CD14-positive monocyte (primary cell): ENCODE results near the gene ATP8A1. TPM values are rescaled to one million over a fixed set of nuclear protein-coding genes. Genes with fewer than 3 reads are reported as not detected.

Experiments
- DNase-seq, 3 donors: peaks; one replicate each; pipeline ENCODE4 v3.0.0-alpha.2; 2011 to 2022
- H2AFZ ChIP-seq: 2 replicates; pipeline ENCODE4 v1.6.0; 2012; ENCODE audit warnings: mild to moderate bottlenecking, low read depth, low read length, inconsistent platforms; ENCODE audit not compliant: insufficient read depth, poor library complexity, severe bottlenecking
- H3K27ac ChIP-seq, 2 donors: 1 replicate in 1 of 2; 2 replicates in 1 of 2; pipeline ENCODE4 v1.5.1; 2012 to 2013; ENCODE audit warnings: low read length in 2 of 2, control low read depth in 1 of 2, inconsistent platforms in 1 of 2, low read depth in 1 of 2, mild to moderate bottlenecking in 1 of 2
- H3K27me3 ChIP-seq, 2 donors: one replicate each; pipeline versions ENCODE4 v1.6.0 to v1.6.1; 2011 to 2013; ENCODE audit warnings: low read length in 2 of 2; ENCODE audit not compliant: control insufficient read depth in 2 of 2, insufficient read depth in 2 of 2
- H3K36me3 ChIP-seq, 2 donors: replicated peaks in 1 of 2; 1 replicate in 1 of 2; 2 replicates in 1 of 2; pipeline versions ENCODE4 v1.5.1 to v1.6.1; 2012 to 2013; ENCODE audit warnings: low read length in 2 of 2, control low read depth in 1 of 2, inconsistent platforms in 1 of 2, mild to moderate bottlenecking in 1 of 2; ENCODE audit not compliant: insufficient read depth in 2 of 2, control insufficient read depth in 1 of 2
- H3K4me1 ChIP-seq, 2 donors: 1 replicate in 1 of 2; 2 replicates in 1 of 2; pipeline versions ENCODE4 v1.5.1 to v1.6.1; 2012 to 2013; ENCODE audit warnings: low read length in 2 of 2, control low read depth in 1 of 2, inconsistent platforms in 1 of 2, mild to moderate bottlenecking in 1 of 2, moderate library complexity in 1 of 2; ENCODE audit not compliant: insufficient read depth in 2 of 2, control insufficient read depth in 1 of 2
- H3K4me2 ChIP-seq: replicated peaks from 2 replicates; pipeline ENCODE3; 2012; ENCODE audit warnings: low read length, moderate library complexity, mild to moderate bottlenecking; ENCODE audit not compliant: poor library complexity, severe bottlenecking; ENCODE audit errors: extremely low read depth
- H3K4me3 ChIP-seq, 3 experiments: fragments of 200-600 bp in 1 of 3; sonication (generic) in 1 of 3; replicated peaks in 1 of 3; 1 replicate in 2 of 3; 2 replicates in 1 of 3; pipeline ENCODE4 v1.5.1; 2011 to 2013; ENCODE audit warnings: low read length in 3 of 3, mild to moderate bottlenecking in 3 of 3, control low read depth in 2 of 3, low read depth in 2 of 3, inconsistent platforms in 1 of 3, moderate library complexity in 1 of 3
- H3K79me2 ChIP-seq: 2 replicates; pipeline ENCODE4 v1.6.0; 2012; ENCODE audit warnings: mild to moderate bottlenecking, control low read depth, inconsistent platforms, low read length, moderate library complexity; ENCODE audit not compliant: insufficient read depth
- H3K9ac ChIP-seq: 2 replicates; pipeline ENCODE4 v1.6.0; 2017; ENCODE audit warnings: low read length, mild to moderate bottlenecking; ENCODE audit not compliant: insufficient read depth, poor library complexity, severe bottlenecking
- H3K9me3 ChIP-seq, 2 donors: replicated peaks in 1 of 2; 1 replicate in 1 of 2; 2 replicates in 1 of 2; pipeline versions ENCODE4 v1.5.1 to v1.6.1; 2012 to 2013; ENCODE audit warnings: low read length in 2 of 2, control low read depth in 1 of 2; ENCODE audit not compliant: control insufficient read depth in 1 of 2, insufficient read depth in 1 of 2
- H4K20me1 ChIP-seq: 2 replicates; pipeline ENCODE4 v1.6.0; 2012; ENCODE audit warnings: mild to moderate bottlenecking, low read length, control low read depth, moderate library complexity; ENCODE audit not compliant: insufficient read depth
- H3K27ac Mint-ChIP-seq, 7 donors: one replicate each; pipeline ENCODE4 v1.8.0; 2020; ENCODE audit warnings: mild to moderate bottlenecking in 7 of 7, mixed read lengths in 7 of 7, moderate library complexity in 6 of 7, inconsistent platforms in 2 of 7
- H3K27me3 Mint-ChIP-seq, 3 donors: one replicate each; pipeline ENCODE4 v1.8.0; 2021 to 2022; ENCODE audit warnings: low read depth in 3 of 3, mild to moderate bottlenecking in 3 of 3, mixed read lengths in 3 of 3, moderate library complexity in 3 of 3, inconsistent platforms in 1 of 3
- H3K36me3 Mint-ChIP-seq, 2 donors: one replicate each; pipeline ENCODE4 v1.8.0; 2020; ENCODE audit warnings: mixed read lengths in 2 of 2, inconsistent platforms in 1 of 2, mild to moderate bottlenecking in 1 of 2
- H3K4me1 Mint-ChIP-seq: one replicate; pipeline ENCODE4 v1.8.0; 2020; ENCODE audit warnings: mild to moderate bottlenecking, mixed read lengths
- H3K4me3 Mint-ChIP-seq, 2 donors: one replicate each; pipeline ENCODE4 v1.8.0; 2020; ENCODE audit warnings: mild to moderate bottlenecking in 2 of 2, mixed read lengths in 2 of 2, moderate library complexity in 1 of 2
- H3K9me3 Mint-ChIP-seq, 7 donors: one replicate each; pipeline ENCODE4 v1.8.0; 2020 to 2022; ENCODE audit warnings: mixed read lengths in 7 of 7, mild to moderate bottlenecking in 6 of 7, moderate library complexity in 6 of 7, inconsistent platforms in 2 of 7
- WGBS: methylation state at CpG from one replicate; pipeline ENCODE4 v1.1.5; 2013; ENCODE audit warnings: missing lambda C conversion rate; ENCODE audit not compliant: insufficient coverage; 5-methylcytosine and 5-hydroxymethylcytosine counted together
- intact Hi-C, 2 donors: fragments of 100-400 bp; cut with micrococcal nuclease; formaldehyde crosslinking; loops; one replicate each; pipeline versions ENCODE4 v1.15.0 to v1.15.1; 2023
- polyA plus RNA-seq, 3 donors: library from polyadenylated mRNA; depleted of rRNA in 1 of 3; unstranded in 2 of 3; stranded (reverse) in 1 of 3; fragments of 300-500 nt in 2 of 3; fragments of >200 nt in 1 of 3; fragmentation: Illumina TruSeq in 2 of 3; gene quantifications; 1 replicate in 2 of 3; 2 replicates in 1 of 3; pipeline ENCODE4 v1.2.3, GENCODE V29; 2012 to 2021
- TF ChIP-seq, protein P1 (sequence below): fragments of 200-600 bp; IDR thresholded peaks from one replicate; pipeline ENCODE4 v1.8.0; 2022; ENCODE audit warnings: antibody characterized with exemption, mild to moderate bottlenecking

ATP8A1 gene
- polyA plus RNA-seq, 3 donors, result 2.2 to 10.8 (median 3.2) TPM

DNA sequence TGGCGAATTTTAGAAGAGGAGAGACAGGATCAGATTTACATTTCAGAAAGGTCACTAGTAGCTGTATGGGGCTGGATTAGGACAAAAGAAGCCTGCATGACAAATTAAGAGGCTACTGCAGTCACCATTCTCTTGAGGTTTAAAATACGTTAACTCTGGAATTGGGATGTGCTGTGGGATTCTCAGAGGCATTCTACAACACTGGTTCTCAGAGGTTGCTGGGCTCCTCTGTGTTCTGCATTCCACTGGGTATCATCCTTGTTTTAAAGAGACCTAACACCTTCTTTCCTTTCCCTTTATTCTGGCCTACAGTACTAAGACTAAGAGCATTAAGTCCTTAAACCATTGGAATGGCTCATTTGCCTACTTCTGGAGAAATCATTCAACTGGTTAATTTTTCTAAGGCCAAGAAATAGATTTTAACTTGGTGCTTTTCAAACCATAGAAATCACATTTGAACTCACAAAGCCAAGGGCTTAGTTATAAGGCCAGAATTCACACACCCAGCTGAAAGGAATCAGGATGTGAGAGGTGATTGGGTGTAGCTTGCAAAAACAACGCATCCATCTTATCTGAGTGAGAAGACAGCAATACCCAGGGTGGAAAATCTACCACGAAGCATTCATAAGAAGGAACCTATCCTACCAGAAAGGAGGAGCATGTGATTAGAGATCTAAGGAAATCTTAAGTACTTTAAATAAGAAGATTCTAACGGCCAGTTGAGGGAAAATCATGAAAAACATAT is 143.0 kb downstream of the ATP8A1 start:
- H3K36me3 ChIP-seq, result no peaks in the 10 kb centered on the region
- H3K9me3 ChIP-seq, result no peaks in the 10 kb centered on the region
- no peaks in the 10 kb centered on the region for H3K79me2 ChIP-seq
- DNase-seq, result no peak
- no peak overlapping the region for H3K4me3 Mint-ChIP-seq
- no peaks in the 10 kb centered on the region for H3K4me1 Mint-ChIP-seq
- intact Hi-C loops, result no loop called here
- TF ChIP-seq, protein P1, sequence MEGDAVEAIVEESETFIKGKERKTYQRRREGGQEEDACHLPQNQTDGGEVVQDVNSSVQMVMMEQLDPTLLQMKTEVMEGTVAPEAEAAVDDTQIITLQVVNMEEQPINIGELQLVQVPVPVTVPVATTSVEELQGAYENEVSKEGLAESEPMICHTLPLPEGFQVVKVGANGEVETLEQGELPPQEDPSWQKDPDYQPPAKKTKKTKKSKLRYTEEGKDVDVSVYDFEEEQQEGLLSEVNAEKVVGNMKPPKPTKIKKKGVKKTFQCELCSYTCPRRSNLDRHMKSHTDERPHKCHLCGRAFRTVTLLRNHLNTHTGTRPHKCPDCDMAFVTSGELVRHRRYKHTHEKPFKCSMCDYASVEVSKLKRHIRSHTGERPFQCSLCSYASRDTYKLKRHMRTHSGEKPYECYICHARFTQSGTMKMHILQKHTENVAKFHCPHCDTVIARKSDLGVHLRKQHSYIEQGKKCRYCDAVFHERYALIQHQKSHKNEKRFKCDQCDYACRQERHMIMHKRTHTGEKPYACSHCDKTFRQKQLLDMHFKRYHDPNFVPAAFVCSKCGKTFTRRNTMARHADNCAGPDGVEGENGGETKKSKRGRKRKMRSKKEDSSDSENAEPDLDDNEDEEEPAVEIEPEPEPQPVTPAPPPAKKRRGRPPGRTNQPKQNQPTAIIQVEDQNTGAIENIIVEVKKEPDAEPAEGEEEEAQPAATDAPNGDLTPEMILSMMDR, result no peak
- H3K27me3 Mint-ChIP-seq, result no peaks in the 10 kb centered on the region
- H3K27ac ChIP-seq, result no peak overlapping the region
- H4K20me1 ChIP-seq, result no peaks in the 10 kb centered on the region
- no peaks in the 10 kb centered on the region for H3K27me3 ChIP-seq
- peaks cover 0 to 7% of the 10 kb centered on the region in 2 donors for H3K36me3 Mint-ChIP-seq
- no peak overlapping the region for H3K4me2 ChIP-seq
- no peaks in the 10 kb centered on the region for H3K4me1 ChIP-seq
- no peak overlapping the region for H2AFZ ChIP-seq
- no peak overlapping the region for H3K9ac ChIP-seq
- no peak overlapping the region for H3K27ac Mint-ChIP-seq
- WGBS, result 67% methylated on average over 1 of the region's 5 CpGs
- H3K9me3 Mint-ChIP-seq, result no peaks in the 10 kb centered on the region
- H3K4me3 ChIP-seq, result no peak overlapping the region

DNA sequence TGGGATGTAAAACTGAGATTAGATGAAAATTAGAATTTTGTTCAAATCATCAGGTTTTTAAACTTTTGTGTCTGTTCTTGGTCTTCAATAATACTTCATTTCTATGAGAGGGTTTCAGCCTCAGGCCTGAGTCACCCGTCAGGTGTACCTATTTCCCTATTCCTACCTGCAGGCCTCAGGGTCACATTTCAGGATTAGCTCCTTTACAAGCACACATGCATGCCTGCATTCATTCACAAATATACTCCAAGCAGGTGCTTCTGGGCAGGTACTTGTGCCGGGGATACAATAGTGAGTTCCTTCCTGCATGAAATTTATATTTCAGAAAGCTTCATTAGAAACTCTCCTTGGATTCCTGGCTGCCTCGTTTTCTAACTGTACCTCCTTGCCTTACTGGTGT is 144.7 kb downstream of the ATP8A1 start:
- H3K27ac ChIP-seq, result no peak overlapping the region
- Mint-ChIP-seq H3K9me3 (no peaks in the 10 kb centered on the region), H3K27me3 (no peaks in the 10 kb centered on the region), H3K4me1 (no peaks in the 10 kb centered on the region), H3K27ac (no peak overlapping the region), H3K4me3 (no peak overlapping the region), H3K36me3 (peaks cover under 1 to 7% of the 10 kb centered on the region in 2 donors)
- H3K4me2 ChIP-seq, result no peak overlapping the region
- WGBS, result 89% methylated on average over 2 of the region's 3 CpGs
- no peaks in the 10 kb centered on the region for H3K9me3 ChIP-seq
- H3K4me1 ChIP-seq, result no peaks in the 10 kb centered on the region
- no peaks in the 10 kb centered on the region for H3K79me2 ChIP-seq
- no peaks in the 10 kb centered on the region for H4K20me1 ChIP-seq
- intact Hi-C loops, result no loop called here
- no peak overlapping the region for H3K9ac ChIP-seq
- no peak overlapping the region for H2AFZ ChIP-seq
- no peaks in the 10 kb centered on the region for H3K36me3 ChIP-seq
- TF ChIP-seq, protein P1, result no peak
- no peaks in the 10 kb centered on the region for H3K27me3 ChIP-seq
- H3K4me3 ChIP-seq, result no peak overlapping the region
- no peak for DNase-seq
